Measurements from ENCODE around the gene MYH9.

GRCh38 chr22:36374603-36375024 is 13.2 kb downstream of the MYH9 start:
- TF ChIP-seq, protein P1, sequence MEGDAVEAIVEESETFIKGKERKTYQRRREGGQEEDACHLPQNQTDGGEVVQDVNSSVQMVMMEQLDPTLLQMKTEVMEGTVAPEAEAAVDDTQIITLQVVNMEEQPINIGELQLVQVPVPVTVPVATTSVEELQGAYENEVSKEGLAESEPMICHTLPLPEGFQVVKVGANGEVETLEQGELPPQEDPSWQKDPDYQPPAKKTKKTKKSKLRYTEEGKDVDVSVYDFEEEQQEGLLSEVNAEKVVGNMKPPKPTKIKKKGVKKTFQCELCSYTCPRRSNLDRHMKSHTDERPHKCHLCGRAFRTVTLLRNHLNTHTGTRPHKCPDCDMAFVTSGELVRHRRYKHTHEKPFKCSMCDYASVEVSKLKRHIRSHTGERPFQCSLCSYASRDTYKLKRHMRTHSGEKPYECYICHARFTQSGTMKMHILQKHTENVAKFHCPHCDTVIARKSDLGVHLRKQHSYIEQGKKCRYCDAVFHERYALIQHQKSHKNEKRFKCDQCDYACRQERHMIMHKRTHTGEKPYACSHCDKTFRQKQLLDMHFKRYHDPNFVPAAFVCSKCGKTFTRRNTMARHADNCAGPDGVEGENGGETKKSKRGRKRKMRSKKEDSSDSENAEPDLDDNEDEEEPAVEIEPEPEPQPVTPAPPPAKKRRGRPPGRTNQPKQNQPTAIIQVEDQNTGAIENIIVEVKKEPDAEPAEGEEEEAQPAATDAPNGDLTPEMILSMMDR (IDR thresholded peaks at IDR 0.05) = no peak
- TF ChIP-seq EZH2 (IDR thresholded peaks at IDR 0.05; ENCODE audit: borderline replicate concordance, insufficient read depth, low read depth, low read length, poor library complexity, severe bottlenecking) = no peak
